NCI-H1694 treated with DMSO at 0.1 percent for 48 hours (cell line): ENCODE measurements around the gene DENND10.
"Not testable (repeated sequence)": the region's sequence is repeated elsewhere in the genome, so short reads cannot be mapped to it uniquely, and the experiment has no call there.

Experiments used
- DNase-seq: peaks from one replicate; lab custom pipeline; 2025; lab: John Stamatoyannopoulos, UW

The DENND10 gene

GRCh38 chr10:119132521-119133345, 28.8 kb downstream of the DENND10 start:
- no peak for DNase-seq

GRCh38 chr10:119133949-119134348, 30.0 kb downstream of the DENND10 start:
- no peak for DNase-seq

GRCh38 chr10:119135513-119135881, 31.6 kb downstream of the DENND10 start:
- no peak for DNase-seq

GRCh38 chr10:119136084-119136483, 32.2 kb downstream of the DENND10 start:
- no peak for DNase-seq

GRCh38 chr10:119137878-119138277, 34.0 kb downstream of the DENND10 start:
- DNase-seq = not testable (repeated sequence)

GRCh38 chr10:119138346-119139306, 34.7 kb downstream of the DENND10 start:
- no peak for DNase-seq

- DNase-seq = no peak
Observed at GRCh38 chr10:119139464-119140067, 35.7 kb downstream of the DENND10 start.

GRCh38 chr10:119140603-119141245, 36.8 kb downstream of the DENND10 start:
- DNase-seq = no peak

- DNase-seq = no peak
Observed at GRCh38 chr10:119143657-119144056, 39.7 kb downstream of the DENND10 start.

GRCh38 chr10:119149157-119149556, 45.2 kb downstream of the DENND10 start:
- no peak for DNase-seq

GRCh38 chr10:119149729-119150128, 45.8 kb downstream of the DENND10 start:
- no peak for DNase-seq

- not testable (repeated sequence) for DNase-seq
Observed at GRCh38 chr10:119151601-119152000, 47.7 kb downstream of the DENND10 start.

GRCh38 chr10:119153041-119153440, 49.1 kb downstream of the DENND10 start:
- no peak for DNase-seq

GRCh38 chr10:119153661-119154060, 49.7 kb downstream of the DENND10 start:
- DNase-seq = no peak

- no peak for DNase-seq
Observed at GRCh38 chr10:119159332-119159731, 55.4 kb downstream of the DENND10 start.

- DNase-seq = no peak
Observed at GRCh38 chr10:119161680-119162451, 58.0 kb downstream of the DENND10 start.

- no peak for DNase-seq
Observed at GRCh38 chr10:119162452-119163092, 58.7 kb downstream of the DENND10 start.

GRCh38 chr10:119165171-119166117, 61.5 kb downstream of the DENND10 start, which contains the start of gene SFXN4:
TSS of gene SFXN4 (minus strand) at chr10:119165714. CDS start at chr10:119165647, 67 bp downstream.
- peak; percentile 19 for DNase-seq

- DNase-seq = no peak
Observed at GRCh38 chr10:119166118-119166500, 62.2 kb downstream of the DENND10 start.
